HL-60/S4 (cell line): ENCODE measurements around the gene FUZ.

Experiments used
- in situ Hi-C: fragments of 300-500 bp; cut with MboI; formaldehyde crosslinking; loops from 2 replicates; pipeline ENCODE4 v1.14.3; 2022; ENCODE audit warnings: low sequenced_read_pairs

Gene FUZ

GRCh38 chr19:49761249-49761624 lies 51.9 kb downstream of the FUZ start:
- in situ Hi-C loops = no loop called here

GRCh38 chr19:49758292-49758691 lies 54.8 kb downstream of the FUZ start:
- in situ Hi-C loops = no loop called here
